ENCODE results near the gene TMEM161B. TPM values are rescaled to one million over a fixed set of nuclear protein-coding genes. Genes with fewer than 3 reads are reported as not detected.
A peak's percentile ranks its signal among the peaks of the same experiment; 100 is the strongest.

The TMEM161B gene
- total and polyA plus RNA-seq, 4 experiments from 2014 or later: 12.5 to 33.7 (median 22.7) TPM

- Mint-ChIP-seq H3K9me3 (no peaks in the 10 kb centered on the region), H3K27ac (no peak overlapping the region), H3K4me3 (no peak overlapping the region), H3K27me3 (no peaks in the 10 kb centered on the region), H3K4me1 (peaks cover 27 to 62% (median 41%) of the 10 kb centered on the region in 4 donors), H3K36me3 (peaks cover 25 to 39% of the 10 kb centered on the region in 2 donors)
- Histone ChIP-seq H3K4me3 (ENCODE audit: low read length in 2 of 2) (no peak overlapping the region), H3K4me1 (ENCODE audit: insufficient read depth, low read length) (peaks cover 22% of the 10 kb centered on the region), H3K36me3 (ENCODE audit: insufficient read depth, low read length) (no peaks in the 10 kb centered on the region), H3K27me3 (ENCODE audit: insufficient read depth, low read length) (no peaks in the 10 kb centered on the region), H3K27ac (ENCODE audit: low read depth, low read length) (no peak overlapping the region), H3K9me3 (ENCODE audit: control insufficient read depth in 1 of 2, low read length in 2 of 2) (no peaks in the 10 kb centered on the region)
- no peak for DNase-seq
- CTCF ChIA-PET (ENCODE audit: partially characterized antibody): no interaction called here
- POLR2A ChIA-PET (ENCODE audit: partially characterized antibody): no interaction called here
- intact Hi-C loops (cut with micrococcal nuclease): no loop called here
These were observed 5.3 kb downstream of the TMEM161B start for GRCh38 chr5:88263349-88263748.

GRCh38 chr5:88262116-88262515 is 6.5 kb downstream of the TMEM161B start:
- Histone ChIP-seq H3K27me3 (ENCODE audit: insufficient read depth, low read length) (no peaks in the 10 kb centered on the region), H3K4me1 (ENCODE audit: insufficient read depth, low read length) (peaks cover 10% of the 10 kb centered on the region), H3K27ac (ENCODE audit: low read depth, low read length) (no peak overlapping the region), H3K4me3 (ENCODE audit: low read length in 2 of 2) (no peak overlapping the region), H3K36me3 (ENCODE audit: insufficient read depth, low read length) (no peaks in the 10 kb centered on the region), H3K9me3 (ENCODE audit: control insufficient read depth in 1 of 2, low read length in 2 of 2) (no peaks in the 10 kb centered on the region)
- intact Hi-C loops (cut with micrococcal nuclease): no loop called here
- Mint-ChIP-seq H3K36me3 (peaks cover 23 to 39% of the 10 kb centered on the region in 2 donors), H3K4me3 (no peak overlapping the region), H3K9me3 (no peaks in the 10 kb centered on the region), H3K27ac (no peak overlapping the region), H3K27me3 (no peaks in the 10 kb centered on the region), H3K4me1 (peaks cover 23 to 57% (median 38%) of the 10 kb centered on the region in 4 donors)
- CTCF ChIA-PET (ENCODE audit: partially characterized antibody): no interaction called here
- DNase-seq: no peak
- POLR2A ChIA-PET (ENCODE audit: partially characterized antibody): no interaction called here

DNA sequence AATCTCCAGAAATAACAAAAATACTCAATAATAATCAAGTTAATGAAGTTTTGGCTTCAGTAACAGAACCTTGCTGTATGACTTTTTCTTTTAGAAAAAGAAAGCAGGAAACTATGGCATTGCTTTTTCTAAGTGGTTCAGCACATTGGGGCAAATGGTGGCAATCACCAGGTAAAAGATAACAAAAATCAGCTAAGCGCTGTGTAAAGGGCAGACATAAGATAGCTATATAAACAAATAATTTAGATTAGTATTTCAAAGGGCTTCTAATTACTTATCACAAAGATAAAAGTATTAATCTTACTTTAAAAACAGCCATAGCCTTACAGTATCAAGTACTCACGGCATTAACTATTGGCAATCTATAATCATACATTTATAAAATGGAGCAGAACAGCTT is 10.0 kb downstream of the TMEM161B start:
- peaks cover 5% of the 10 kb centered on the region for H3K4me1 ChIP-seq (ENCODE audit: insufficient read depth, low read length)
- Mint-ChIP-seq H3K27ac (no peak overlapping the region), H3K4me1 (peaks cover 16 to 45% (median 38%) of the 10 kb centered on the region in 4 donors), H3K9me3 (no peaks in the 10 kb centered on the region), H3K27me3 (no peaks in the 10 kb centered on the region), H3K36me3 (peaks cover 10 to 24% of the 10 kb centered on the region in 2 donors), H3K4me3 (no peak overlapping the region)
- H3K27ac ChIP-seq (ENCODE audit: low read depth, low read length): no peak overlapping the region
- ChIA-PET POLR2A (ENCODE audit: partially characterized antibody) (no interaction called here), CTCF (ENCODE audit: partially characterized antibody) (no interaction called here)
- intact Hi-C loops (cut with micrococcal nuclease): no loop called here
- no peaks in the 10 kb centered on the region for H3K27me3 ChIP-seq (ENCODE audit: insufficient read depth, low read length)
- no peak overlapping the region for H3K4me3 ChIP-seq (ENCODE audit: low read length in 2 of 2)
- H3K36me3 ChIP-seq (ENCODE audit: insufficient read depth, low read length): no peaks in the 10 kb centered on the region
- no peak for DNase-seq
- no peaks in the 10 kb centered on the region for H3K9me3 ChIP-seq (ENCODE audit: control insufficient read depth in 1 of 2, low read length in 2 of 2)

GRCh38 chr5:88256872-88257271 is 11.8 kb downstream of the TMEM161B start:
- H3K27me3 Mint-ChIP-seq: no peaks in the 10 kb centered on the region
- ChIA-PET POLR2A (ENCODE audit: partially characterized antibody) (no interaction called here), CTCF (ENCODE audit: partially characterized antibody) (interaction anchor here (1.2 kb wide), 1 partner anchor 13 kb away, joined by 3 read pairs; no protein-coding TSS in a partner anchor)
- peak overlapping the region in 1 of 7 donors; percentile 30 for H3K27ac Mint-ChIP-seq
- peaks cover 16 to 53% (median 42%) of the 10 kb centered on the region in 4 donors for H3K4me1 Mint-ChIP-seq
- no peaks in the 10 kb centered on the region for H3K9me3 Mint-ChIP-seq
- no peak for DNase-seq
- no peak overlapping the region for H3K4me3 Mint-ChIP-seq
- no peak overlapping the region for H3K4me3 ChIP-seq (ENCODE audit: low read length in 2 of 2)
- no peaks in the 10 kb centered on the region for H3K36me3 ChIP-seq (ENCODE audit: insufficient read depth, low read length)
- no peaks in the 10 kb centered on the region for H3K27me3 ChIP-seq (ENCODE audit: insufficient read depth, low read length)
- no peaks in the 10 kb centered on the region for H3K9me3 ChIP-seq (ENCODE audit: control insufficient read depth in 1 of 2, low read length in 2 of 2)
- no peak overlapping the region for H3K27ac ChIP-seq (ENCODE audit: low read depth, low read length)
- intact Hi-C loops (cut with micrococcal nuclease): no loop called here
- peaks cover 7 to 15% of the 10 kb centered on the region in 2 donors for H3K36me3 Mint-ChIP-seq
- peaks cover 5% of the 10 kb centered on the region for H3K4me1 ChIP-seq (ENCODE audit: insufficient read depth, low read length)

- intact Hi-C loops (cut with micrococcal nuclease): no loop called here
- Histone ChIP-seq H3K36me3 (ENCODE audit: insufficient read depth, low read length) (no peaks in the 10 kb centered on the region), H3K27me3 (ENCODE audit: insufficient read depth, low read length) (no peaks in the 10 kb centered on the region), H3K4me1 (ENCODE audit: insufficient read depth, low read length) (peaks cover 10% of the 10 kb centered on the region), H3K4me3 (ENCODE audit: low read length in 2 of 2) (no peak overlapping the region), H3K9me3 (ENCODE audit: control insufficient read depth in 1 of 2, low read length in 2 of 2) (no peaks in the 10 kb centered on the region), H3K27ac (ENCODE audit: low read depth, low read length) (no peak overlapping the region)
- Mint-ChIP-seq H3K4me1 (peaks cover 15 to 50% (median 40%) of the 10 kb centered on the region in 4 donors), H3K9me3 (no peaks in the 10 kb centered on the region), H3K27ac (no peak overlapping the region), H3K4me3 (no peak overlapping the region), H3K27me3 (no peaks in the 10 kb centered on the region), H3K36me3 (peaks cover 8 to 14% of the 10 kb centered on the region in 2 donors)
- DNase-seq: no peak
- ChIA-PET CTCF (ENCODE audit: partially characterized antibody) (no interaction called here), POLR2A (ENCODE audit: partially characterized antibody) (no interaction called here)
These were observed 12.6 kb downstream of the TMEM161B start for GRCh38 chr5:88256037-88256436.

GRCh38 chr5:88254320-88254719 is 14.3 kb downstream of the TMEM161B start:
- no peaks in the 10 kb centered on the region for H3K27me3 ChIP-seq (ENCODE audit: insufficient read depth, low read length)
- no peaks in the 10 kb centered on the region for H3K36me3 ChIP-seq (ENCODE audit: insufficient read depth, low read length)
- no peak overlapping the region for H3K4me3 ChIP-seq (ENCODE audit: low read length in 2 of 2)
- H3K36me3 Mint-ChIP-seq: peaks cover 11 to 26% of the 10 kb centered on the region in 2 donors
- H3K9me3 ChIP-seq (ENCODE audit: control insufficient read depth in 1 of 2, low read length in 2 of 2): no peaks in the 10 kb centered on the region
- ChIA-PET CTCF (ENCODE audit: partially characterized antibody) (interaction anchor here (0.8 kb wide), 1 partner anchor 183 kb away, joined by 4 read pairs; no protein-coding TSS in a partner anchor), POLR2A (ENCODE audit: partially characterized antibody) (no interaction called here)
- H3K4me1 Mint-ChIP-seq: peaks cover 31 to 66% (median 52%) of the 10 kb centered on the region in 4 donors
- H3K27ac ChIP-seq (ENCODE audit: low read depth, low read length): no peak overlapping the region
- no peak overlapping the region for H3K4me3 Mint-ChIP-seq
- no peaks in the 10 kb centered on the region for H3K9me3 Mint-ChIP-seq
- no peak for DNase-seq
- H3K27me3 Mint-ChIP-seq: no peaks in the 10 kb centered on the region
- H3K27ac Mint-ChIP-seq: no peak overlapping the region
- peaks cover 21% of the 10 kb centered on the region for H3K4me1 ChIP-seq (ENCODE audit: insufficient read depth, low read length)
- intact Hi-C loops (cut with micrococcal nuclease): loop anchor here (2.0 kb wide), 1 partner anchor 14 kb away; no protein-coding TSS in a partner anchor

GRCh38 chr5:88251048-88251711 is 17.5 kb downstream of the TMEM161B start:
- H3K4me1 Mint-ChIP-seq: peaks cover 36 to 77% (median 56%) of the 10 kb centered on the region in 4 donors
- H3K27ac ChIP-seq (ENCODE audit: low read depth, low read length): no peak overlapping the region
- peak overlapping the region in 5 of 7 donors; percentile 15 to 72 (median 50) for H3K27ac Mint-ChIP-seq
- H3K4me3 Mint-ChIP-seq: peak overlapping the region in 4 of 8 donors; percentile 6 to 51 (median 34)
- no peaks in the 10 kb centered on the region for H3K27me3 ChIP-seq (ENCODE audit: insufficient read depth, low read length)
- H3K4me1 ChIP-seq (ENCODE audit: insufficient read depth, low read length): peaks cover 21% of the 10 kb centered on the region
- no peaks in the 10 kb centered on the region for H3K27me3 Mint-ChIP-seq
- H3K9me3 Mint-ChIP-seq: no peaks in the 10 kb centered on the region
- ChIA-PET CTCF (ENCODE audit: partially characterized antibody) (no interaction called here), POLR2A (ENCODE audit: partially characterized antibody) (no interaction called here)
- intact Hi-C loops (cut with micrococcal nuclease): no loop called here
- peak in 4 of 5 donors; percentile 1 to 64 (median 14) for DNase-seq
- peaks cover 7 to 23% of the 10 kb centered on the region in 2 donors for H3K36me3 Mint-ChIP-seq
- no peak overlapping the region for H3K4me3 ChIP-seq (ENCODE audit: low read length in 2 of 2)
- no peaks in the 10 kb centered on the region for H3K9me3 ChIP-seq (ENCODE audit: control insufficient read depth in 1 of 2, low read length in 2 of 2)
- no peaks in the 10 kb centered on the region for H3K36me3 ChIP-seq (ENCODE audit: insufficient read depth, low read length)

Measured in CD4-positive, alpha-beta memory T cell (primary cell).